Muscle layer of colon (tissue), 2 donors: ENCODE measurements around the gene SETBP1.

Experiments used
- H3K27ac ChIP-seq: one replicate; pipeline ENCODE4 v1.7.0; 2013; ENCODE audit warnings: low read depth, mild to moderate bottlenecking, low read length, moderate library complexity
- H3K27me3 ChIP-seq, 2 donors: one replicate each; pipeline ENCODE4 v1.7.0; 2013; ENCODE audit warnings: low read length in 2 of 2, mild to moderate bottlenecking in 2 of 2; ENCODE audit not compliant: insufficient read depth in 2 of 2, control insufficient read depth in 1 of 2
- H3K36me3 ChIP-seq: one replicate; pipeline ENCODE4 v1.7.0; 2013; ENCODE audit warnings: mild to moderate bottlenecking, low read length; ENCODE audit not compliant: insufficient read depth
- H3K4me1 ChIP-seq: one replicate; pipeline ENCODE4 v1.7.0; 2013; ENCODE audit warnings: mild to moderate bottlenecking, low read length; ENCODE audit not compliant: insufficient read depth
- H3K4me3 ChIP-seq, 2 donors: one replicate each; pipeline ENCODE4 v1.7.0; 2013; ENCODE audit warnings: low read length in 2 of 2, low read depth in 1 of 2, mild to moderate bottlenecking in 1 of 2, moderate library complexity in 1 of 2
- H3K9ac ChIP-seq: one replicate; pipeline ENCODE4 v1.7.0; 2013; ENCODE audit warnings: low read length
- H3K9me3 ChIP-seq: one replicate; pipeline ENCODE4 v1.7.0; 2013; ENCODE audit warnings: mild to moderate bottlenecking, low read length
- donor health status: abdominal sarcoma.
- donor health status: Adenocarcinoma of cecum.

SETBP1 gene

GRCh38 chr18:44986933-44987332 lies 306.2 kb downstream of the SETBP1 start:
- H3K9ac ChIP-seq: no peak overlapping the region
- peaks cover 9% of the 10 kb centered on the region for H3K4me1 ChIP-seq
- H3K27ac ChIP-seq: no peak overlapping the region
- H3K36me3 ChIP-seq: no peaks in the 10 kb centered on the region
- no peak overlapping the region for H3K4me3 ChIP-seq
- no peaks in the 10 kb centered on the region for H3K27me3 ChIP-seq
- H3K9me3 ChIP-seq: no peaks in the 10 kb centered on the region

DNA sequence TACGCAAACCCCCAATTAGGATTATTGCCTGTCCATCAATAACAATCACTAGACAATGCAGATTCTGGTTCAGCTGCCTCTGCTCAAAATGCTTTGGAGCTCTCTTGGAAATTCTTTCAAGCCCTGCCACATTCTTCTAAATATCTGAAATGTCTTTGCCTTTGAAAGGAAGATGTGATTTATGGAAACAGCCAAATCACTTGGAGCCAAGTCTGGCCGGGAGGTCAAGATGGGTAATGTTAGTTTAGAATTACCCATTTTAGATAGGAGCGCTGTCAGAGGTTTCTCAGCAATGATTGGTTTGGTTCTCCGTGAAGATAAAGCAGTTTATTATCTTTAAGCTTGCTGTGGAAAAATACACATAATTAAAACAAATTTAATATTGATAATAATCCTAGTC lies 306.7 kb downstream of the SETBP1 start:
- Histone ChIP-seq H3K27me3 (no peaks in the 10 kb centered on the region), H3K9ac (no peak overlapping the region), H3K27ac (no peak overlapping the region), H3K4me1 (peaks cover 6% of the 10 kb centered on the region), H3K4me3 (no peak overlapping the region), H3K36me3 (no peaks in the 10 kb centered on the region), H3K9me3 (no peaks in the 10 kb centered on the region)

DNA sequence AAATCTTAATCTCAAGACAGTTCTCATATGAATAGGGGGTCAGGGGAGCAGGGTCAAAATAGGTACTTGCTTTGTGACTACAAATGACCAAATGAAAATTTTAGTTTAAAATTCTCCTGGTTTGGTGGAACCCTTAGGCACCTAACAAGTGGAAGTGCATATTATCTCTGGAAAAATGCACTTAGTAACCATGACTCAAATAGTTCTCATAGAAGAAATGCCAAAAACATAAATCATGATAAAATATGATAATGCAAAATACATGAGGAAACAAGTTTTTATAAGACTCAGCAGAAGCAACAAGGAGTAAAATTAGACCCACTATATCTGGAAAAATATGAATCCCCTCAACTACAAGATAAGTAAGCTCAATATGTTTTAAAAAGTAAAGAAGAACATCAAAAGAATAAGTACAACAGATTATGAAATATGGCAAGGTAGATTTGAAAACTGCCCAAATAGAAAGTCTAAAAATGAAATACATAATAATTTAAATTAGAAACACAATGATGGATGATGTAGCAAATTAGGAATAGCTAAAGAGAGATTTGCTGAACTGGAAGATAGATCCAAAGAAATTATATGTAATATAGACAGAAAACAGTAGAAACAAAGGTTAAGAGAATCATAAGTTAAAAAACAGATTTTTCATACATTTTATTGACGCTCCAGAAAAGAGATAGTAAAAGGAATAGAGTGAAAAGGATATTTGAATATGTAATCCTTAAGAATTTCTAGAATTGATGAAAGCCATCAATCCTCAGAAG lies 308.3 kb downstream of the SETBP1 start:
- Histone ChIP-seq H3K4me3 (no peak overlapping the region), H3K27ac (no peak overlapping the region), H3K36me3 (no peaks in the 10 kb centered on the region), H3K4me1 (peaks cover 6% of the 10 kb centered on the region), H3K9ac (no peak overlapping the region), H3K9me3 (no peaks in the 10 kb centered on the region), H3K27me3 (no peaks in the 10 kb centered on the region)

DNA sequence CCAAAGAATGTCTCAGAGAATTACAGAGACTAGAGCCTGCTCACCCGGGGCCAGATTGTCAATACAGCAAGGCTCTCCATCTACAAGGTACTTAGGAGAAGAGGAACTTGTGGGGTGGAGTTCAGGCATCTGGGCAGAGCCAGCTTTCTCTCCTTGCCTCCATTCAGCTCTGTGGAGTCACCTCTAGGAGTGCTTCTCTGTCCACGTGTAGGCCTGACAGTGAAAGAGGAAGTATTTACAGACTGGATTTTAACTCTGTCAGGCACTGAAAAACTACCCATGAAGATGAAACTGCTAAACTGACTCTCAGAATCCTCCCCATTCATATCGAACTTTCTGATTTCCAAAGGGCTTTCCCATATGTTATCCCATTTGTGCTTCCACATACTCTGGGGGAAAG lies 315.6 kb downstream of the SETBP1 start:
- Histone ChIP-seq H3K4me3 (no peak overlapping the region), H3K36me3 (no peaks in the 10 kb centered on the region), H3K27me3 (no peaks in the 10 kb centered on the region), H3K27ac (no peak overlapping the region), H3K9me3 (no peaks in the 10 kb centered on the region), H3K4me1 (no peaks in the 10 kb centered on the region), H3K9ac (no peak overlapping the region)

DNA sequence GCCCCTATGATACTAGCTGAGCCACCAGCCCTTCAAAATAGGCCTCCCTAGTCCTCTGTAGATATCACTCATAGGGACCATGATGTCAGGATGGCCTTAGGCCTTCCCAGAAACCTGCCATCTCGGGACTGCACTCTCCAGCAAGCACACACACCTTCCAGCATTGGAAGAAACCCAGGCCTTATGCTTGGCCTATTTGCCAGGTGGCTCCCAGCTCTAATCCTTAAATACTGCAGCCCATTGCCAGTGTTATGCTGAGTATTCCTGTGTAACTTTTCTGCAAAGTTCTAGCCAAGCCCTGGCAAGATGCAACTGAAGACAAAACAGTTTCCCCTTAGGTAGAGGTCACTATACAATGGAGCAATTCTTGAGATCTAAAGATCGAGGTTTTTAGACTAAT lies 316.5 kb downstream of the SETBP1 start:
- Histone ChIP-seq H3K9me3 (no peaks in the 10 kb centered on the region), H3K27ac (no peak overlapping the region), H3K27me3 (no peaks in the 10 kb centered on the region), H3K36me3 (no peaks in the 10 kb centered on the region), H3K9ac (no peak overlapping the region), H3K4me1 (peaks cover 3% of the 10 kb centered on the region), H3K4me3 (no peak overlapping the region)

DNA sequence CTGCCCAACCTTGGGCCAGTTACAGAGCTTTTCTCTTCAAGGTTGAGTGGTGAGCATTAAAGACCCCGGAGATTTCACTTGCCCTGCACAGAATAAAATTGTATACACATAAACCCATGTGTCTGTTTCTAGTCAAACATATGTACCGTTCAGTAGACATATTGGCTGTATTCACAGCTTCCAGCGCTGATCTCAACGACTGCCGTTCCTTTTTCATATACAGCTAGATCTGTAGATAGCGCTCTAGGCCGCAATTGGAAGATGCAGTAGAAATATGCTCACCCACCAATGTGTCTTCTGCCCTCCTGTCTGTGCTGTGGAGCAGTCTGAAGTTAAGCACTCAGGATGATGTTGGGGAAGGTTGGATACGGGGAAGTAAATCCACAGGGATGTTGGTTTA lies 317.7 kb downstream of the SETBP1 start:
- Histone ChIP-seq H3K36me3 (no peaks in the 10 kb centered on the region), H3K4me3 (no peak overlapping the region)

GRCh38 chr18:45004546-45005080 lies 323.9 kb downstream of the SETBP1 start:
- no peaks in the 10 kb centered on the region for H3K36me3 ChIP-seq
- no peaks in the 10 kb centered on the region for H3K27me3 ChIP-seq
- H3K27ac ChIP-seq: no peak overlapping the region
- peaks cover 53% of the 10 kb centered on the region for H3K4me1 ChIP-seq
- no peak overlapping the region for H3K4me3 ChIP-seq
- H3K9me3 ChIP-seq: no peaks in the 10 kb centered on the region
- H3K9ac ChIP-seq: no peak overlapping the region

More for the DNA sequence above, 317.7 kb downstream of the SETBP1 start:
- H3K9ac ChIP-seq: no peak overlapping the region
- H3K27me3 ChIP-seq: no peaks in the 10 kb centered on the region
- H3K9me3 ChIP-seq: no peaks in the 10 kb centered on the region
- H3K4me1 ChIP-seq: peaks cover 15% of the 10 kb centered on the region
- H3K27ac ChIP-seq: no peak overlapping the region

GRCh38 chr18:45006934-45007333 lies 326.2 kb downstream of the SETBP1 start:
- H3K36me3 ChIP-seq: no peaks in the 10 kb centered on the region
- peaks cover 54% of the 10 kb centered on the region for H3K4me1 ChIP-seq
- no peak overlapping the region for H3K4me3 ChIP-seq
- no peak overlapping the region for H3K9ac ChIP-seq
- H3K9me3 ChIP-seq: no peaks in the 10 kb centered on the region
- no peaks in the 10 kb centered on the region for H3K27me3 ChIP-seq
- no peak overlapping the region for H3K27ac ChIP-seq

DNA sequence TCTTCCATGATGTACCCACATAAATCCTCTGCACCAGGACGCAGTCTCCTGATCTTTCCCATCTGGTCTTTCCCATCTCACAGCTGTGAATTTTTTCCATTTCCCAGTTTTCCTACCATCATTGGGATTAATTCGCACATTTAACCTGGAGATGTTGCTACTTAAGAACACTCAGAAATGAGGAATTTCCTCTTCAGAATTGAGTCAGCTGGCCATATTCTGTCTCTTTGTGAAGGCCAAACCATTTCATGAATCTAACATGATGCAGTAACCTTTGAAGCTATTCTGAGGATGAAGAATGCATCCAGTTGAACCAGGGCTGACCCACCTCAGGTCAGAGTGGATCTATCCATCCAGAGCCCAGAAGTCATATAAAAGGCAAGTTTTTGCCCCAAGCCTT lies 326.8 kb downstream of the SETBP1 start:
- Histone ChIP-seq H3K36me3 (no peaks in the 10 kb centered on the region), H3K27me3 (no peaks in the 10 kb centered on the region), H3K9ac (no peak overlapping the region), H3K4me1 (peaks cover 48% of the 10 kb centered on the region), H3K27ac (no peak overlapping the region), H3K4me3 (no peak overlapping the region), H3K9me3 (no peaks in the 10 kb centered on the region)

- Histone ChIP-seq H3K36me3 (no peaks in the 10 kb centered on the region), H3K27ac (no peak overlapping the region), H3K9ac (no peak overlapping the region), H3K4me1 (peaks cover 45% of the 10 kb centered on the region), H3K9me3 (no peaks in the 10 kb centered on the region), H3K4me3 (no peak overlapping the region), H3K27me3 (no peaks in the 10 kb centered on the region)
Observed at GRCh38 chr18:45008694-45009413, 328.2 kb downstream of the SETBP1 start.

GRCh38 chr18:45009756-45010155 lies 329.1 kb downstream of the SETBP1 start:
- Histone ChIP-seq H3K9ac (no peak overlapping the region), H3K4me3 (no peak overlapping the region)

More at GRCh38 chr18:45009756-45010155, 329.1 kb downstream of the SETBP1 start:
- peaks cover 44% of the 10 kb centered on the region for H3K4me1 ChIP-seq
- H3K36me3 ChIP-seq: no peaks in the 10 kb centered on the region
- no peaks in the 10 kb centered on the region for H3K27me3 ChIP-seq
- no peak overlapping the region for H3K27ac ChIP-seq
- no peaks in the 10 kb centered on the region for H3K9me3 ChIP-seq
